ENCODE results near the gene ATP2B2.

ATP2B2 gene

GRCh38 chr3:10381336-10381735 lies 124.0 kb downstream of the ATP2B2 start:
- Histone ChIP-seq H3K27ac (ENCODE audit: low read length) (no peak overlapping the region), H3K9me3 (ENCODE audit: control insufficient read depth in 2 of 2, low read length in 2 of 2) (no peaks in the 10 kb centered on the region), H3K36me3 (ENCODE audit: control insufficient read depth in 2 of 2, insufficient read depth in 2 of 2, low read length in 2 of 2) (no peaks in the 10 kb centered on the region), H3K4me3 (ENCODE audit: low read length in 2 of 2) (no peak overlapping the region), H3K9ac (ENCODE audit: low read length in 2 of 2) (no peak overlapping the region), H3K27me3 (ENCODE audit: control insufficient read depth in 1 of 2, insufficient read depth in 2 of 2, low read length in 2 of 2) (peaks cover 0 to 3% of the 10 kb centered on the region in 2 donors), H3K4me1 (ENCODE audit: control insufficient read depth, insufficient read depth, low read length) (peaks cover 12% of the 10 kb centered on the region)

DNA sequence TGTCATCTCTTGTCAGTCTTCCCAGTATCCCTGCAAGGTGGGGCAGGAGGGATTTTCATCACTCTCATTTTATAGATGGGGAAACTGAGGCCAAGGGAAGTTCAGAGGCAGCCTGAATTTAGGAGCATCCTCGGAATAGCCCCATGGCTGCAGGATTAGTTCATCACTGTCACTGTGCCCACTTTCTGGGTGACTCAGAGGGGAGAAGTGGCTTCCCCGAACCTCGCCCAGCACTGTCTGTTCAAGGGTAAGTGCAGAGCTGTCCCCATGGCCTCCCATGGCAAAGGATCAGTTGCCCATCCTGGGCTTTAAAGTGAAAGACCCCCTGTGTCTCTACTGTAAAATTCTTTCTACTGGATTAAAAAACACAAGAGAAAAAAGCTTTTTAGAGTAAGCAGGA lies 124.5 kb downstream of the ATP2B2 start:
- Histone ChIP-seq H3K27me3 (ENCODE audit: control insufficient read depth in 1 of 2, insufficient read depth in 2 of 2, low read length in 2 of 2) (peaks cover 0 to 3% of the 10 kb centered on the region in 2 donors), H3K27ac (ENCODE audit: low read length) (no peak overlapping the region), H3K9ac (ENCODE audit: low read length in 2 of 2) (no peak overlapping the region), H3K4me3 (ENCODE audit: low read length in 2 of 2) (no peak overlapping the region), H3K9me3 (ENCODE audit: control insufficient read depth in 2 of 2, low read length in 2 of 2) (no peaks in the 10 kb centered on the region), H3K36me3 (ENCODE audit: control insufficient read depth in 2 of 2, insufficient read depth in 2 of 2, low read length in 2 of 2) (no peaks in the 10 kb centered on the region), H3K4me1 (ENCODE audit: control insufficient read depth, insufficient read depth, low read length) (peaks cover 15% of the 10 kb centered on the region)

DNA sequence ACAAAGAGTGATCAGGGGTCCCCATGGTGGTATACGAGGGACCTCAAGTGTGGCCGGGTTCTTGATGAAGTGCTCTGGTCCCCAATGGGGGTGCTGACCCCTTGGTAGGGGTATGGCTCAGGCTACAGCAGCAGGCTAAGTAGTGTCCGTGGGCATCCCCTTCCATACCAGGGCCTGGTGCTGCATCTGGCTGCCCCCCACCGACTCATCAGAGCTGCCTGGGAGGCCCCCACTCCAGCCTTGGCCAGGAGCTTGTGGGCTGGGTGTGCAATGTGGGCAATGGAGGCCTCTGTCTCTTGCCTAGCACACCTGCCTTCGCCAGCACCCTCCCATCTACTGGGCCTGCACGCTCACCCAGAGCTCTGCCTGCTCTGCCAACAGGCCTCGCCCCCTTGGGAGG lies 125.4 kb downstream of the ATP2B2 start:
- Histone ChIP-seq H3K4me3 (ENCODE audit: low read length in 2 of 2) (no peak overlapping the region), H3K9ac (ENCODE audit: low read length in 2 of 2) (no peak overlapping the region), H3K4me1 (ENCODE audit: control insufficient read depth, insufficient read depth, low read length) (peaks cover 15% of the 10 kb centered on the region), H3K36me3 (ENCODE audit: control insufficient read depth in 2 of 2, insufficient read depth in 2 of 2, low read length in 2 of 2) (no peaks in the 10 kb centered on the region), H3K27me3 (ENCODE audit: control insufficient read depth in 1 of 2, insufficient read depth in 2 of 2, low read length in 2 of 2) (peaks cover 0 to 3% of the 10 kb centered on the region in 2 donors), H3K27ac (ENCODE audit: low read length) (no peak overlapping the region), H3K9me3 (ENCODE audit: control insufficient read depth in 2 of 2, low read length in 2 of 2) (no peaks in the 10 kb centered on the region)

DNA sequence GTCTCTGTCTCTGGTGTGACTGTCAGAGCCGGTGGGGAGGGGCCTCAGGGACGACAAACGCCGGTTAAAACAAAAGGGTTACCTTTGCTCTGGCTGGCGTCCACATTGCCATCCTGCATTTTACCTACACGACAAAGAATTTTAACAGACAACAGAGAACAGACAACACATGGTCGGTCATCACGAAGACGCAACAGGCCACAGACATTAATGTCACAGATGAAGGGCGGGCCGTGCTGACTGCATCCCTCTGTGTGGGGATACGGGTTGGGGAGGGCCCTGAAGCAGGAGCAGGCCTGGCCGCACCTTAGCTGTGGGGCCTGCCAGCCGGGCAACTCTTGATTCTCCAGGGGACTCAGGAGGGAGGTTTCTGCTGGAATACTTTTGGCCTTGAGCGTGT lies 126.2 kb downstream of the ATP2B2 start:
- no peak overlapping the region for H3K27ac ChIP-seq (ENCODE audit: low read length)
- H3K36me3 ChIP-seq (ENCODE audit: control insufficient read depth in 2 of 2, insufficient read depth in 2 of 2, low read length in 2 of 2): no peaks in the 10 kb centered on the region
- H3K4me3 ChIP-seq (ENCODE audit: low read length in 2 of 2): no peak overlapping the region
- no peak overlapping the region for H3K9ac ChIP-seq (ENCODE audit: low read length in 2 of 2)
- peaks cover 20% of the 10 kb centered on the region for H3K4me1 ChIP-seq (ENCODE audit: control insufficient read depth, insufficient read depth, low read length)
- peaks cover 0 to 3% of the 10 kb centered on the region in 2 donors for H3K27me3 ChIP-seq (ENCODE audit: control insufficient read depth in 1 of 2, insufficient read depth in 2 of 2, low read length in 2 of 2)
- H3K9me3 ChIP-seq (ENCODE audit: control insufficient read depth in 2 of 2, low read length in 2 of 2): no peaks in the 10 kb centered on the region

GRCh38 chr3:10378742-10379141 lies 126.6 kb downstream of the ATP2B2 start:
- Histone ChIP-seq H3K27ac (ENCODE audit: low read length) (no peak overlapping the region), H3K4me1 (ENCODE audit: control insufficient read depth, insufficient read depth, low read length) (peaks cover 24% of the 10 kb centered on the region), H3K9ac (ENCODE audit: low read length in 2 of 2) (no peak overlapping the region), H3K36me3 (ENCODE audit: control insufficient read depth in 2 of 2, insufficient read depth in 2 of 2, low read length in 2 of 2) (no peaks in the 10 kb centered on the region), H3K27me3 (ENCODE audit: control insufficient read depth in 1 of 2, insufficient read depth in 2 of 2, low read length in 2 of 2) (no peaks in the 10 kb centered on the region), H3K4me3 (ENCODE audit: low read length in 2 of 2) (no peak overlapping the region), H3K9me3 (ENCODE audit: control insufficient read depth in 2 of 2, low read length in 2 of 2) (no peaks in the 10 kb centered on the region)

GRCh38 chr3:10378246-10378645 lies 127.1 kb downstream of the ATP2B2 start:
- no peaks in the 10 kb centered on the region for H3K27me3 ChIP-seq (ENCODE audit: control insufficient read depth in 1 of 2, insufficient read depth in 2 of 2, low read length in 2 of 2)
- H3K9ac ChIP-seq (ENCODE audit: low read length in 2 of 2): no peak overlapping the region
- no peaks in the 10 kb centered on the region for H3K9me3 ChIP-seq (ENCODE audit: control insufficient read depth in 2 of 2, low read length in 2 of 2)
- H3K36me3 ChIP-seq (ENCODE audit: control insufficient read depth in 2 of 2, insufficient read depth in 2 of 2, low read length in 2 of 2): no peaks in the 10 kb centered on the region
- H3K4me1 ChIP-seq (ENCODE audit: control insufficient read depth, insufficient read depth, low read length): peaks cover 24% of the 10 kb centered on the region
- H3K4me3 ChIP-seq (ENCODE audit: low read length in 2 of 2): no peak overlapping the region
- no peak overlapping the region for H3K27ac ChIP-seq (ENCODE audit: low read length)

GRCh38 chr3:10377148-10377725 lies 128.1 kb downstream of the ATP2B2 start:
- H3K4me3 ChIP-seq (ENCODE audit: low read length in 2 of 2): no peak overlapping the region
- H3K27ac ChIP-seq (ENCODE audit: low read length): no peak overlapping the region
- no peaks in the 10 kb centered on the region for H3K36me3 ChIP-seq (ENCODE audit: control insufficient read depth in 2 of 2, insufficient read depth in 2 of 2, low read length in 2 of 2)
- peaks cover 24% of the 10 kb centered on the region for H3K4me1 ChIP-seq (ENCODE audit: control insufficient read depth, insufficient read depth, low read length)
- no peaks in the 10 kb centered on the region for H3K9me3 ChIP-seq (ENCODE audit: control insufficient read depth in 2 of 2, low read length in 2 of 2)
- H3K27me3 ChIP-seq (ENCODE audit: control insufficient read depth in 1 of 2, insufficient read depth in 2 of 2, low read length in 2 of 2): no peaks in the 10 kb centered on the region
- H3K9ac ChIP-seq (ENCODE audit: low read length in 2 of 2): no peak overlapping the region

DNA sequence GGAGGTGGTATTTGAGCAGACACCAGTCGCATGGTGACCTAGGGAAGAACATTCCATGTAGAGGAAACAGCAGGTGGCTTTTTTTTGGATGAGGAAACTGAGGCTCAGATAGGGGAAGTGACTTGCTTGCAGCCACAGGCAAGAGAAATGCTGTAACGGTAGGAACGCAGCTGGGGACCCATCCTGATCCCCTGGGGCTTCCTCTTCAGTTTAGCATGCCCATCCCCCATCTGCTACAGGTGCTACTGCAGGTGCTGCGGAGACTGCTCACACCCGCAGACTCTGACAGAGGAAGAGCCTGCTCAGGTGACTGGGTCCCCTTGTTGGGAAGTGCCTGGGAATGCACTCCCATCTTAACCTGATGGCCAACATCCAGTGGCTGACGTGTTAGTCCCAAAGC lies 129.0 kb downstream of the ATP2B2 start:
- no peak overlapping the region for H3K27ac ChIP-seq (ENCODE audit: low read length)

DNA sequence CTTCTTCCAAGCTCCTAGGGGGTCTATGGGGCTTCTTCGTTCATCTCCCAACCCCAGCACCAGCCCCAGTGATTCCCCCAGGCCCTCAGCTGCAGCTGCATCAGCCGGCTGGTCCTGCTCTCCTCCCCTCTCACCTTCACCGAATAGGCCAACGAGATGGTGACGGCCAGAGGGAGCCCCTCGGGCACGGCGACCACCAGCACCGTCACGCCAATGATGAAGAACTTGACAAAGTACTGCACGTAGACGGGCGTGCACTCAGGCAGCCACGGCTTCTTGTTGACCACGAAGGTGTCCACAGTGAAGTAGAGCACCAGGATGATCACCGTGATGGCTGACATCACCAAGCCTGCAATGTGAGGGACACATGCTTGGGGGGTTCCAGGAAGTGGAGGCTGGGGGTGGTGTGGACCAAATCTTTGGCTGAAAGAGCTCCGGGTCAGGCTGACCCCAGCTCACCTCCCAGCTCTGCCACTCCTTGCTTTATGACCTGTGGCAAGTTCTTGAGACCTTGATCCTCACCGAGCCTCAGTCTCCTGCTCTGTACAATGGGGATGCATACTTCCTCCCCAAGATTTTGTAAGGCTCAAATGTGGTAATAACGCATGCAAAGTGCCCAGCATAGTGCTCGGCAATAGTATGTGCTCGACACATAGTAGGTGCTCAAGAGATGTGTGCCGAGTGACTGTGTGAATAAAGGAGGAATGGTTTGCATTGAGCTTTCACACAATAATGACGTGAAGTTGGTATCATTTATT lies 129.9 kb downstream of the ATP2B2 start:
- H3K36me3 ChIP-seq (ENCODE audit: control insufficient read depth in 2 of 2, insufficient read depth in 2 of 2, low read length in 2 of 2): no peaks in the 10 kb centered on the region
- no peak overlapping the region for H3K27ac ChIP-seq (ENCODE audit: low read length)
- H3K9ac ChIP-seq (ENCODE audit: low read length in 2 of 2): no peak overlapping the region
- H3K4me3 ChIP-seq (ENCODE audit: low read length in 2 of 2): no peak overlapping the region
- H3K4me1 ChIP-seq (ENCODE audit: control insufficient read depth, insufficient read depth, low read length): peaks cover 24% of the 10 kb centered on the region
- H3K9me3 ChIP-seq (ENCODE audit: control insufficient read depth in 2 of 2, low read length in 2 of 2): no peaks in the 10 kb centered on the region
- no peaks in the 10 kb centered on the region for H3K27me3 ChIP-seq (ENCODE audit: control insufficient read depth in 1 of 2, insufficient read depth in 2 of 2, low read length in 2 of 2)

More for the DNA sequence above, 129.0 kb downstream of the ATP2B2 start:
- Histone ChIP-seq H3K9me3 (ENCODE audit: control insufficient read depth in 2 of 2, low read length in 2 of 2) (no peaks in the 10 kb centered on the region), H3K4me3 (ENCODE audit: low read length in 2 of 2) (no peak overlapping the region), H3K4me1 (ENCODE audit: control insufficient read depth, insufficient read depth, low read length) (peaks cover 24% of the 10 kb centered on the region), H3K9ac (ENCODE audit: low read length in 2 of 2) (no peak overlapping the region), H3K36me3 (ENCODE audit: control insufficient read depth in 2 of 2, insufficient read depth in 2 of 2, low read length in 2 of 2) (no peaks in the 10 kb centered on the region), H3K27me3 (ENCODE audit: control insufficient read depth in 1 of 2, insufficient read depth in 2 of 2, low read length in 2 of 2) (no peaks in the 10 kb centered on the region)

- Histone ChIP-seq H3K4me3 (ENCODE audit: low read length in 2 of 2) (peak overlapping the region in 1 of 2 donors; percentile 3), H3K27me3 (ENCODE audit: control insufficient read depth in 1 of 2, insufficient read depth in 2 of 2, low read length in 2 of 2) (no peaks in the 10 kb centered on the region), H3K27ac (ENCODE audit: low read length) (no peak overlapping the region), H3K9me3 (ENCODE audit: control insufficient read depth in 2 of 2, low read length in 2 of 2) (no peaks in the 10 kb centered on the region), H3K9ac (ENCODE audit: low read length in 2 of 2) (no peak overlapping the region), H3K36me3 (ENCODE audit: control insufficient read depth in 2 of 2, insufficient read depth in 2 of 2, low read length in 2 of 2) (no peaks in the 10 kb centered on the region), H3K4me1 (ENCODE audit: control insufficient read depth, insufficient read depth, low read length) (peaks cover 24% of the 10 kb centered on the region)
Observed at GRCh38 chr3:10374311-10374710, 131.1 kb downstream of the ATP2B2 start.

DNA sequence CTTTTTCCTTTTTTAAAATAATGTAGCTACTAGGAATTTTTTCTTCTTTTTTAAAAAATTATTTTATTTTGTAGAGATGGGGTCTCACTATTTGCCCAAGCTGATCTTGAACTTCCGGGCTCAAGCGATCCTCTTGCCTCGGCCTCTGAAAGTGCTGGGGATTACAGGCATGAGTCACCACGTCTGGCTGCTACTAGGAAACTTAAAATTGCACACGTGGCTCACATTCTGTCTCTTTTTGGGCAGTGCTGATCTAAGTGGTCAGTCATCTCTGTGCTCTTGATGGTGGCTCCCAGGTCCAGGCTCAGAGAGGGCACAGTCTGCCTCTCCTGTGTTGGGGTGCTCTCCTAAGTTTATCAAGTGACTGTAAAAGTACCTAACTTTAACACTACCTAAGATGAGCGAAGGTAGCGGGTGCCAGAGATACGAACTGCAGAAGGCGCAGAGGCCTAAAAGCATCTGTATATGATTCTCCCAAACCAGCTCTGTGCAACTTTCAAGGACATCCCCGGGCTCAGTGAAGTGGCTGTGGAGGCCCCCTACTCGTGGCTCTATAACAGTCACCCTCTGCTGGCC lies 131.6 kb downstream of the ATP2B2 start:
- no peaks in the 10 kb centered on the region for H3K9me3 ChIP-seq (ENCODE audit: control insufficient read depth in 2 of 2, low read length in 2 of 2)
- H3K4me1 ChIP-seq (ENCODE audit: control insufficient read depth, insufficient read depth, low read length): peaks cover 24% of the 10 kb centered on the region
- no peaks in the 10 kb centered on the region for H3K36me3 ChIP-seq (ENCODE audit: control insufficient read depth in 2 of 2, insufficient read depth in 2 of 2, low read length in 2 of 2)
- no peak overlapping the region for H3K9ac ChIP-seq (ENCODE audit: low read length in 2 of 2)
- no peak overlapping the region for H3K27ac ChIP-seq (ENCODE audit: low read length)
- peak overlapping the region in 1 of 2 donors; percentile 3 for H3K4me3 ChIP-seq (ENCODE audit: low read length in 2 of 2)
- peaks cover 0 to 1% of the 10 kb centered on the region in 2 donors for H3K27me3 ChIP-seq (ENCODE audit: control insufficient read depth in 1 of 2, insufficient read depth in 2 of 2, low read length in 2 of 2)
